Gastrocnemius medialis (tissue), 4 donors: Measurements from ENCODE around the gene POLR2C. TPM values are rescaled to one million over a fixed set of nuclear protein-coding genes. Genes with fewer than 3 reads are reported as not detected.

Experiments used
- ATAC-seq, 2 donors: fragments of 150-250 bp; one replicate each; pipeline ENCODE4 v1.9.1; 2016
- DNase-seq, 2 donors: peaks; one replicate each; pipeline ENCODE4 v3.0.0-alpha.2; 2019
- H3K27ac ChIP-seq, 4 donors: fragments of 200-600 bp; sonication (generic); 1 replicate in 1 of 4; 2 replicates in 3 of 4; pipeline ENCODE4 v1.5.1; 2016 to 2018; ENCODE audit warnings: mild to moderate bottlenecking in 2 of 4, moderate library complexity in 1 of 4
- H3K27me3 ChIP-seq, 3 donors: fragments of 200-600 bp; sonication (generic) in 2 of 3; 1 replicate in 1 of 3; 2 replicates in 2 of 3; pipeline versions ENCODE4 v1.5.1 to v1.6.0; 2016 to 2019; ENCODE audit warnings: mild to moderate bottlenecking in 1 of 3, moderate library complexity in 1 of 3
- H3K36me3 ChIP-seq, 2 donors: fragments of 200-600 bp; sonication (generic) in 1 of 2; one replicate each; pipeline ENCODE4 v1.5.1; 2017 to 2018
- H3K4me1 ChIP-seq, 2 donors: fragments of 200-600 bp; sonication (generic) in 1 of 2; one replicate each; pipeline ENCODE4 v1.5.1; 2016 to 2017; ENCODE audit warnings: mild to moderate bottlenecking in 2 of 2
- H3K4me3 ChIP-seq, 4 donors: fragments of 200-600 bp; sonication (generic) in 3 of 4; 1 replicate in 1 of 4; 2 replicates in 3 of 4; pipeline ENCODE4 v1.5.1; 2016 to 2019; ENCODE audit warnings: mild to moderate bottlenecking in 2 of 4
- H3K9me3 ChIP-seq, 3 donors: fragments of 200-600 bp; sonication (generic) in 2 of 3; 1 replicate in 1 of 3; 2 replicates in 2 of 3; pipeline ENCODE4 v1.5.1; 2016 to 2019
- CTCF ChIP-seq, 5 experiments: fragments of 450-650 bp in 3 of 5; fragments of 200-600 bp in 2 of 5; sonication (generic) in 2 of 5; IDR thresholded peaks in 4 of 5; conservative IDR thresholded peaks in 1 of 5; 1 replicate in 4 of 5; 2 replicates in 1 of 5; pipeline ENCODE4 v1.5.1; 2016 to 2019; ENCODE audit warnings: antibody characterized with exemption in 5 of 5, mild to moderate bottlenecking in 3 of 5, moderate library complexity in 3 of 5
- POLR2A ChIP-seq, 2 donors: fragments of 450-650 bp; IDR thresholded peaks; one replicate each; pipeline ENCODE4 v1.6.1; 2017; ENCODE audit warnings: antibody characterized with exemption in 2 of 2, mild to moderate bottlenecking in 2 of 2, moderate library complexity in 2 of 2
- in situ Hi-C, 4 donors: fragments of 200-750 bp; cut with MboI; loops; one replicate each; pipeline versions ENCODE4 v1.15.0 to v1.8.0; 2017; ENCODE audit warnings: low sequenced_read_pairs in 4 of 4
- intact Hi-C: fragments of 100-400 bp; cut with DNase I; formaldehyde crosslinking; loops from one replicate; pipeline ENCODE4 v1.15.1; 2023; ENCODE audit warnings: low total_unique reads
- total RNA-seq, 4 donors: library from RNA; depleted of rRNA; stranded (reverse); fragments of >200 nt; gene quantifications; one replicate each; pipeline versions ENCODE4 v1.1.0 to v1.2.3, GENCODE V29; 2016

The POLR2C gene
- total RNA-seq, 4 donors from 2014 or later, result 97.2 to 162 (median 134) TPM

- Histone ChIP-seq H3K4me3 (no peak overlapping the region), H3K27ac (no peak overlapping the region), H3K9me3 (no peaks in the 10 kb centered on the region), H3K36me3 (peaks cover 0 to 48% of the 10 kb centered on the region in 2 donors), H3K4me1 (peaks cover 6 to 12% of the 10 kb centered on the region in 2 donors), H3K27me3 (no peaks in the 10 kb centered on the region)
- DNase-seq (no peak), ATAC-seq (no peak)
- TF ChIP-seq CTCF (IDR thresholded peaks at IDR 0.05 in 4 of 5, conservative IDR thresholded peaks at IDR 0.05 in 1 of 5) (no peak), POLR2A (IDR thresholded peaks at IDR 0.05) (no peak)
- intact Hi-C loops (no loop called here), in situ Hi-C loops (no loop called here)
Measured at GRCh38 chr16:57472665-57473060, 10.2 kb downstream of the POLR2C start.

GRCh38 chr16:57473176-57473840, 10.8 kb downstream of the POLR2C start:
- no peak overlapping the region for H3K4me3 ChIP-seq
- H3K27me3 ChIP-seq, result no peaks in the 10 kb centered on the region
- in situ Hi-C loops (no loop called here), intact Hi-C loops (no loop called here)
- TF ChIP-seq CTCF (IDR thresholded peaks at IDR 0.05 in 4 of 5, conservative IDR thresholded peaks at IDR 0.05 in 1 of 5) (no peak), POLR2A (IDR thresholded peaks at IDR 0.05) (no peak)
- DNase-seq, result no peak
- H3K9me3 ChIP-seq, result no peaks in the 10 kb centered on the region
- H3K4me1 ChIP-seq, result peaks cover 6 to 12% of the 10 kb centered on the region in 2 donors
- ATAC-seq, result no peak
- no peak overlapping the region for H3K27ac ChIP-seq
- H3K36me3 ChIP-seq, result peaks cover 0 to 42% of the 10 kb centered on the region in 2 donors

- Histone ChIP-seq H3K4me1 (peaks cover 6 to 12% of the 10 kb centered on the region in 2 donors), H3K9me3 (no peaks in the 10 kb centered on the region), H3K4me3 (no peak overlapping the region), H3K27me3 (no peaks in the 10 kb centered on the region), H3K27ac (no peak overlapping the region), H3K36me3 (peaks cover 0 to 36% of the 10 kb centered on the region in 2 donors)
- TF ChIP-seq POLR2A (IDR thresholded peaks at IDR 0.05) (no peak), CTCF (IDR thresholded peaks at IDR 0.05 in 4 of 5, conservative IDR thresholded peaks at IDR 0.05 in 1 of 5) (no peak)
- intact Hi-C loops, result no loop called here
- DNase-seq, result no peak
- in situ Hi-C loops, result no loop called here
- ATAC-seq, result no peak
Measured at GRCh38 chr16:57473906-57474305, 11.4 kb downstream of the POLR2C start.

- intact Hi-C loops, result no loop called here
- no peaks in the 10 kb centered on the region for H3K9me3 ChIP-seq
- DNase-seq, result no peak
- no peak overlapping the region for H3K27ac ChIP-seq
- H3K4me1 ChIP-seq, result peaks cover 12% of the 10 kb centered on the region in 2 donors
- H3K27me3 ChIP-seq, result no peaks in the 10 kb centered on the region
- H3K36me3 ChIP-seq, result peaks cover 0 to 25% of the 10 kb centered on the region in 2 donors
- ATAC-seq, result no peak
- TF ChIP-seq CTCF (IDR thresholded peaks at IDR 0.05 in 4 of 5, conservative IDR thresholded peaks at IDR 0.05 in 1 of 5) (no peak), POLR2A (IDR thresholded peaks at IDR 0.05) (no peak)
- in situ Hi-C loops, result no loop called here
- H3K4me3 ChIP-seq, result no peak overlapping the region
Measured at GRCh38 chr16:57474671-57475661, 12.5 kb downstream of the POLR2C start.
